IMR-90 (cell line): ENCODE measurements around the gene ANO2. TPM values are rescaled to one million over a fixed set of nuclear protein-coding genes. Genes with fewer than 3 reads are reported as not detected.

Experiments
- ATAC-seq: fragments of 200-7000 bp; cut with Tn5 transposase; 2 replicates; pipeline ENCODE4 v1.9.1; 2020; ENCODE audit warnings: low read depth, mild to moderate bottlenecking, moderate library complexity
- BruUV-seq: library from RNA; stranded (reverse); fragments of 400-500 nt; replicated peaks from 2 replicates; lab custom pipeline; 2021; lab: Mats Ljungman, UMichigan
- CTCF ChIA-PET: fragments of 300-600 bp; formaldehyde crosslinking; extraction: SDS; loops from one replicate; lab custom pipeline; 2021; ENCODE audit warnings: antibody characterized with exemption; lab: Yijun Ruan, JAX
- POLR2A ChIA-PET: fragments of 300-600 bp; sonication (Branson Sonifier 250); formaldehyde crosslinking; loops from one replicate; lab custom pipeline; 2022; ENCODE audit warnings: antibody characterized with exemption; ENCODE audit not compliant: unreplicated experiment; lab: Charles Lee
- DNase-seq: peaks from one replicate; pipeline ENCODE4 v3.0.0; 2013
- H2AFZ ChIP-seq: replicated peaks from 2 replicates; pipeline ENCODE3; 2013; ENCODE audit warnings: low read length, mild to moderate bottlenecking; ENCODE audit not compliant: poor library complexity
- H2AK5ac ChIP-seq: 2 replicates; pipeline ENCODE4 v1.6.1; 2013; ENCODE audit warnings: low read depth, low read length, inconsistent platforms
- H2AK9ac ChIP-seq: replicated peaks from 2 replicates; pipeline ENCODE3; 2013; ENCODE audit warnings: mild to moderate bottlenecking, low read depth, low read length, moderate library complexity; ENCODE audit not compliant: poor library complexity
- H2BK120ac ChIP-seq: 2 replicates; pipeline ENCODE4 v1.6.1; 2013; ENCODE audit warnings: low read depth, low read length, inconsistent platforms
- H2BK15ac ChIP-seq: 3 replicates; pipeline ENCODE4 v1.6.1; 2013; ENCODE audit warnings: low read depth, low read length, inconsistent platforms
- H2BK20ac ChIP-seq: 2 replicates; pipeline ENCODE4 v1.6.1; 2013; ENCODE audit warnings: low read depth, mild to moderate bottlenecking, inconsistent platforms, low read length, moderate library complexity
- H2BK5ac ChIP-seq: 2 replicates; pipeline ENCODE4 v1.6.1; 2013; ENCODE audit warnings: mild to moderate bottlenecking, low read depth, low read length, inconsistent platforms; ENCODE audit not compliant: poor library complexity, severe bottlenecking
- H3K14ac ChIP-seq: replicated peaks from 2 replicates; pipeline ENCODE4 v1.6.1; 2013; ENCODE audit warnings: low read depth, low read length, inconsistent platforms
- H3K18ac ChIP-seq: 2 replicates; pipeline ENCODE4 v1.6.1; 2013; ENCODE audit warnings: low read depth, low read length, control low read depth
- H3K23ac ChIP-seq: 2 replicates; pipeline ENCODE4 v1.6.1; 2013; ENCODE audit warnings: low read depth, low read length, inconsistent platforms
- H3K27ac ChIP-seq: 2 replicates; pipeline ENCODE4 v1.5.1; 2013; ENCODE audit warnings: mild to moderate bottlenecking, control low read depth, low read length; ENCODE audit not compliant: insufficient read depth
- H3K27me3 ChIP-seq: 2 replicates; pipeline ENCODE4 v1.6.1; 2013; ENCODE audit warnings: low read length; ENCODE audit not compliant: control insufficient read depth, insufficient read depth
- H3K36me3 ChIP-seq: 2 replicates; pipeline ENCODE4 v1.6.1; 2013; ENCODE audit warnings: low read length, mixed read lengths; ENCODE audit not compliant: control insufficient read depth, insufficient read depth
- H3K4ac ChIP-seq: 2 replicates; pipeline ENCODE4 v1.6.1; 2013; ENCODE audit warnings: low read depth, low read length, inconsistent platforms
- H3K4me1 ChIP-seq: 2 replicates; pipeline ENCODE4 v1.6.1; 2013; ENCODE audit warnings: low read length, mixed read lengths; ENCODE audit not compliant: control insufficient read depth, insufficient read depth
- H3K4me2 ChIP-seq: 2 replicates; pipeline ENCODE4 v1.6.1; 2013; ENCODE audit warnings: low read depth, mild to moderate bottlenecking, control low read depth, low read length, moderate library complexity
- H3K4me3 ChIP-seq: 2 replicates; pipeline ENCODE4 v1.5.1; 2013; ENCODE audit warnings: low read depth, mild to moderate bottlenecking, control low read depth, low read length, moderate library complexity; ENCODE audit not compliant: insufficient read depth
- H3K56ac ChIP-seq: 2 replicates; pipeline ENCODE4 v1.6.1; 2013; ENCODE audit warnings: low read length, inconsistent platforms; ENCODE audit not compliant: insufficient read depth; ENCODE audit errors: extremely low read depth
- H3K79me1 ChIP-seq, 2 experiments: 2 replicates each; pipeline ENCODE4 v1.6.1; 2013; ENCODE audit warnings: low read length in 2 of 2, inconsistent platforms in 1 of 2, low read depth in 1 of 2
- H3K9ac ChIP-seq: 2 replicates; pipeline ENCODE4 v1.6.1; 2013; ENCODE audit warnings: low read depth, low read length, control low read depth
- H3K9me1 ChIP-seq: 2 replicates; pipeline ENCODE4 v1.6.1; 2013; ENCODE audit warnings: low read length, inconsistent platforms; ENCODE audit not compliant: insufficient read depth
- H3K9me3 ChIP-seq: 2 replicates; pipeline ENCODE4 v1.6.1; 2013; ENCODE audit warnings: low read length; ENCODE audit not compliant: control insufficient read depth, insufficient read depth
- H4K20me1 ChIP-seq: 2 replicates; pipeline ENCODE4 v1.6.1; 2013; ENCODE audit warnings: low read length, inconsistent platforms; ENCODE audit not compliant: insufficient read depth
- H4K5ac ChIP-seq: 2 replicates; pipeline ENCODE4 v1.6.1; 2013; ENCODE audit warnings: mild to moderate bottlenecking, low read depth, low read length, control low read depth
- H4K8ac ChIP-seq, 2 experiments: 2 replicates each; pipeline ENCODE4 v1.6.1; 2013; ENCODE audit warnings: low read depth in 2 of 2, low read length in 2 of 2, control low read depth in 1 of 2, inconsistent platforms in 1 of 2
- H4K91ac ChIP-seq: 2 replicates; pipeline ENCODE4 v1.6.1; 2013; ENCODE audit warnings: low read depth, low read length, inconsistent platforms; ENCODE audit not compliant: insufficient read depth
- BHLHE40 ChIP-seq: fragments of 150-350 bp; IDR thresholded peaks from 2 replicates; pipeline ENCODE4 v1.6.1; 2016; ENCODE audit warnings: mild to moderate bottlenecking, low read depth, low read length
- CHD1 ChIP-seq: IDR thresholded peaks from 2 replicates; pipeline ENCODE4 v1.6.1; 2012; ENCODE audit warnings: low read depth, low read length, improper control_type of control experiment
- CTCF ChIP-seq: conservative IDR thresholded peaks from 2 replicates; pipeline ENCODE4 v1.5.1; 2012; ENCODE audit warnings: mild to moderate bottlenecking, low read depth, low read length, improper control_type of control experiment
- FOS ChIP-seq: fragments of 150-350 bp; IDR thresholded peaks from 2 replicates; pipeline ENCODE4 v1.6.1; 2016; ENCODE audit warnings: low read depth, low read length
- MAFK ChIP-seq: IDR thresholded peaks from 2 replicates; pipeline ENCODE4 v1.6.1; 2012; ENCODE audit warnings: low read depth, low read length, improper control_type of control experiment
- MAZ ChIP-seq: IDR thresholded peaks from 2 replicates; pipeline ENCODE4 v1.6.1; 2012; ENCODE audit warnings: low read depth, mild to moderate bottlenecking, low read length, improper control_type of control experiment, moderate library complexity, borderline replicate concordance
- MXI1 ChIP-seq: IDR thresholded peaks from 2 replicates; pipeline ENCODE4 v1.6.1; 2012; ENCODE audit warnings: low read depth, mild to moderate bottlenecking, low read length, moderate library complexity, borderline replicate concordance
- NFE2L2 ChIP-seq: fragments of 150-350 bp; IDR thresholded peaks from 2 replicates; pipeline ENCODE4 v1.6.1; 2016; ENCODE audit warnings: low read depth, mild to moderate bottlenecking, low read length
- RAD21 ChIP-seq: IDR thresholded peaks from 2 replicates; pipeline ENCODE4 v1.6.1; 2012; ENCODE audit warnings: low read length, improper control_type of control experiment
- SMC3 ChIP-seq: fragments of 150-350 bp; IDR thresholded peaks from 2 replicates; pipeline ENCODE4 v1.6.1; 2016; ENCODE audit warnings: low read depth, mild to moderate bottlenecking, antibody characterized with exemption, low read length, moderate library complexity
- USF2 ChIP-seq: fragments of 150-350 bp; IDR thresholded peaks from 2 replicates; pipeline ENCODE4 v1.6.1; 2017; ENCODE audit warnings: mild to moderate bottlenecking, antibody characterized with exemption, low read length, low read depth
- WGBS, 2 experiments: methylation state at CpG; one replicate each; pipeline versions ENCODE4 v1.1.5 to v1.1.7; 2013; ENCODE audit warnings: missing lambda C conversion rate in 2 of 2; ENCODE audit not compliant: insufficient read length in 1 of 2; ENCODE audit errors: extremely low coverage in 2 of 2; 5-methylcytosine and 5-hydroxymethylcytosine counted together
- dilution Hi-C: fragments of 300-500 bp; cut with HindIII; formaldehyde crosslinking; loops from one replicate; pipeline ENCODE4 v1.14.3; 2018; ENCODE audit warnings: low sequenced_read_pairs; ENCODE audit not compliant: unreplicated experiment
- in situ Hi-C: fragments of 300-500 bp; cut with MboI; formaldehyde crosslinking; loops from 3 replicates; pipeline ENCODE4 v1.14.3; 2019; ENCODE audit warnings: low sequenced_read_pairs, inconsistent platforms, mixed read lengths
- intact Hi-C: fragments of 100-400 bp; cut with micrococcal nuclease; formaldehyde crosslinking; loops from 2 replicates; pipeline ENCODE4 v1.10.0; 2022
- polyA plus RNA-seq, 3 experiments: library from polyadenylated mRNA; depleted of rRNA; stranded (reverse); fragments of >200 nt; gene quantifications; 2 replicates each; pipeline ENCODE4 v1.2.3, GENCODE V29; 2012; ENCODE audit warnings: low replicate concordance in 1 of 3
- total RNA-seq: library from RNA; depleted of rRNA; stranded (reverse); fragments of >200 nt; gene quantifications from 2 replicates; pipeline ENCODE4 v1.2.3, GENCODE V29; 2012

Gene ANO2
- total and polyA plus RNA-seq, 2 of the 4 experiments (the other 2 are of a cell fraction): 0.22 TPM; not detected in 1

GRCh38 chr12:5521456-5522325 is 423.4 kb downstream of the ANO2 start (continued):
- no peak for TF ChIP-seq CHD1

GRCh38 chr12:5520831-5521230 is 424.2 kb downstream of the ANO2 start:
- Histone ChIP-seq H3K4ac (no peak overlapping the region), H3K27ac (no peak overlapping the region), H3K4me1 (no peaks in the 10 kb centered on the region), H3K9me1 (0 out of 2 replicates have a peak, but pooled peaks cover 10% of the 10 kb centered on the region), H2BK120ac (no peak overlapping the region), H3K23ac (no peak overlapping the region), H4K5ac (no peak overlapping the region), H2AK5ac (no peak overlapping the region), H3K79me1 (no peaks in the 10 kb centered on the region), H2BK5ac (no peak overlapping the region), H2BK20ac (no peak overlapping the region), H4K91ac (no peak overlapping the region), H3K18ac (no peak overlapping the region), H4K20me1 (no peaks in the 10 kb centered on the region), H3K9ac (no peak overlapping the region), H2AK9ac (no peak overlapping the region), H3K4me3 (no peak overlapping the region), H3K36me3 (no peaks in the 10 kb centered on the region), H4K8ac (no peak overlapping the region), H3K9me3 (no peaks in the 10 kb centered on the region), H3K27me3 (no peaks in the 10 kb centered on the region), H2AFZ (no peak overlapping the region), H3K4me2 (no peak overlapping the region), H3K56ac (no peak overlapping the region), H3K14ac (no peak overlapping the region), H2BK15ac (no peak overlapping the region)
- dilution Hi-C loops (no loop called here), intact Hi-C loops (no loop called here), in situ Hi-C loops (no loop called here)
- ChIA-PET POLR2A (no interaction called here), CTCF (no interaction called here)
- no peak for DNase-seq
- no peak for ATAC-seq
- TF ChIP-seq MAFK (no peak), CTCF (no peak), MXI1 (no peak), FOS (no peak), SMC3 (no peak), MAZ (no peak), RAD21 (no peak), NFE2L2 (no peak), USF2 (no peak), BHLHE40 (no peak)
- 87% methylated on average over 4 of the region's 5 CpGs; no CpG with 5 or more reads in 1 of the 2 experiments for WGBS, 2 experiments
- no TSS peak for BruUV-seq
